H1 (cell line): ENCODE measurements around the gene ATP5F1C. TPM values are rescaled to one million over a fixed set of nuclear protein-coding genes. Genes with fewer than 3 reads are reported as not detected.

Source experiments
- ATF2 ChIP-seq: IDR thresholded peaks from 2 replicates; pipeline ENCODE4 v1.6.1; 2012; ENCODE audit warnings: low read length, inconsistent platforms
- JUN ChIP-seq: IDR thresholded peaks from 2 replicates; pipeline ENCODE4 v1.6.1; 2011; ENCODE audit warnings: low read depth, mild to moderate bottlenecking, improper control_type of control experiment, low read length
- TAF1 ChIP-seq: IDR thresholded peaks from 2 replicates; pipeline ENCODE4 v1.6.1; 2011; ENCODE audit warnings: mild to moderate bottlenecking, low read depth, low read length
- polyA plus RNA-seq, 7 experiments: library from polyadenylated mRNA; depleted of rRNA in 3 of 7; stranded (reverse) in 5 of 7; unstranded in 2 of 7; fragments of >200 nt in 5 of 7; fragments of 200-250 nt in 2 of 7; gene quantifications; 1 replicate in 5 of 7; 2 replicates in 1 of 7; 4 replicates in 1 of 7; pipeline versions ENCODE4 v1.2.1 to v1.2.3, GENCODE V29; 2011 to 2013; ENCODE audit warnings: missing spikeins in 2 of 7, mixed read lengths in 2 of 7
- total RNA-seq: library from RNA; stranded (reverse); fragmentation: NEBNext Ultra II Directional; extraction: Animal tissue kit (Norgen Biotek cat#: 25700); gene quantifications from 2 replicates; pipeline ENCODE4 v1.2.1, GENCODE V29; 2021

ATP5F1C gene
- total and polyA plus RNA-seq, 2 of the 8 experiments (the other 6 are each of a cell fraction or from before 2014, with no cell fraction given), result 221 to 265 TPM

GRCh38 chr10:7786430-7786829 lies 1.5 kb upstream of the ATP5F1C start (continued):
- TF ChIP-seq ATF2 (no peak), TAF1 (no peak), JUN (no peak)
